K562 (cell line): Measurements from ENCODE around the gene RPL28. TPM values are rescaled to one million over a fixed set of nuclear protein-coding genes. Genes with fewer than 3 reads are reported as not detected.

Source experiments
- GATAD2A ChIP-seq: fragments of 450-650 bp; IDR thresholded peaks from 2 replicates; pipeline ENCODE4 v1.6.1; 2017
- HMG20B ChIP-seq: fragments of 250-450 bp; sonication (Bioruptor Pico); IDR thresholded peaks from 2 replicates; pipeline ENCODE4 v1.5.0; 2021; ENCODE audit warnings: mild to moderate bottlenecking
- HNRNPUL1 ChIP-seq: fragments of 200-400 bp; formaldehyde crosslinking; IDR thresholded peaks from 2 replicates; pipeline ENCODE4 v1.6.1; 2017; ENCODE audit warnings: low read length
- KDM5B ChIP-seq: fragments of 200-600 bp; sonication (generic); IDR thresholded peaks from 2 replicates; pipeline ENCODE4 v1.6.1; 2012; ENCODE audit warnings: low read depth, mild to moderate bottlenecking, moderate library complexity, low read length, control low read depth, inconsistent platforms; ENCODE audit not compliant: insufficient replicate concordance
- KLF16 ChIP-seq: IDR thresholded peaks from 2 replicates; pipeline ENCODE4 v1.6.1; 2016; ENCODE audit warnings: antibody characterized with exemption
- LEF1 ChIP-seq: fragments of 450-650 bp; IDR thresholded peaks from 2 replicates; pipeline ENCODE4 v1.6.1; 2016; ENCODE audit warnings: mild to moderate bottlenecking
- NR3C1 ChIP-seq: sonication (generic); formaldehyde crosslinking; IDR thresholded peaks from 2 replicates; pipeline ENCODE4 v1.8.1; 2022; ENCODE audit warnings: missing genetic modification reagents
- NUFIP1 ChIP-seq: fragments of 450-650 bp; IDR thresholded peaks from 2 replicates; pipeline ENCODE4 v1.6.1; 2018; ENCODE audit not compliant: partially characterized antibody
- PHF8 ChIP-seq: fragments of 200-600 bp; sonication (generic); IDR thresholded peaks from 2 replicates; pipeline ENCODE4 v1.6.1; 2012; ENCODE audit warnings: mixed run types, mild to moderate bottlenecking, inconsistent platforms, low read length, moderate library complexity, borderline replicate concordance
- POLR2G ChIP-seq: fragments of 200-400 bp; formaldehyde crosslinking; IDR thresholded peaks from 2 replicates; pipeline ENCODE4 v1.6.1; 2017; ENCODE audit warnings: low read depth, mild to moderate bottlenecking, antibody characterized with exemption, low read length, moderate library complexity
- SIN3B ChIP-seq: fragments of 450-650 bp; IDR thresholded peaks from 2 replicates; pipeline ENCODE4 v1.6.1; 2017; ENCODE audit warnings: low read depth, mild to moderate bottlenecking, moderate library complexity
- SMARCA5 ChIP-seq: fragments of 450-650 bp; IDR thresholded peaks from 2 replicates; pipeline ENCODE4 v1.6.1; 2016
- SOX6 ChIP-seq: fragments of 450-650 bp; IDR thresholded peaks from 2 replicates; pipeline ENCODE4 v1.6.1; 2014; ENCODE audit warnings: mild to moderate bottlenecking
- SPI1 ChIP-seq: IDR thresholded peaks from 2 replicates; pipeline ENCODE4 v1.6.1; 2011; ENCODE audit warnings: low read depth, low read length, control low read depth, borderline replicate concordance
- TCFL5 ChIP-seq: fragments of 250-450 bp; sonication (Bioruptor Pico); conservative IDR thresholded peaks from 2 replicates; pipeline ENCODE4 v1.6.1; 2021; ENCODE audit warnings: mild to moderate bottlenecking, moderate library complexity, matching md5 sums
- TOE1 ChIP-seq, 2 experiments: fragments of 450-650 bp in 1 of 2; sonication (generic) in 1 of 2; formaldehyde crosslinking in 1 of 2; IDR thresholded peaks; 2 replicates each; pipeline versions ENCODE4 v1.7.1 to v1.8.0; 2016 to 2022; ENCODE audit warnings: borderline replicate concordance in 2 of 2, mild to moderate bottlenecking in 2 of 2, antibody characterized with exemption in 1 of 2, inconsistent platforms in 1 of 2, low read depth in 1 of 2, missing genetic modification reagents in 1 of 2, moderate library complexity in 1 of 2
- ZNF124 ChIP-seq: sonication (generic); formaldehyde crosslinking; IDR thresholded peaks from 2 replicates; pipeline ENCODE4 v1.8.1; 2022; ENCODE audit warnings: missing genetic modification reagents
- ZNF140 ChIP-seq: fragments of 250-450 bp; sonication (Bioruptor Pico); IDR thresholded peaks from 2 replicates; pipeline ENCODE4 v1.8.0; 2021; ENCODE audit warnings: moderate library complexity, mild to moderate bottlenecking, inconsistent platforms
- ZNF146 ChIP-seq: IDR thresholded peaks from one replicate; pipeline ENCODE4 v1.6.1; 2018; ENCODE audit warnings: missing compliant biosample characterization; ENCODE audit not compliant: unreplicated experiment
- ZNF184 ChIP-seq: sonication (generic); formaldehyde crosslinking; IDR thresholded peaks from 2 replicates; pipeline ENCODE4 v1.5.0; 2020; ENCODE audit warnings: missing genetic modification reagents
- ZNF586 ChIP-seq: fragments of 450-650 bp; formaldehyde crosslinking; conservative IDR thresholded peaks from 2 replicates; pipeline ENCODE4 v1.4.0; 2020; ENCODE audit warnings: mild to moderate bottlenecking, moderate library complexity
- ZNF785 ChIP-seq: fragments of 250-450 bp; sonication (Bioruptor Pico); IDR thresholded peaks from 2 replicates; pipeline ENCODE4 v1.4.0; 2020; ENCODE audit warnings: mild to moderate bottlenecking
- ZZZ3 ChIP-seq: fragments of 450-650 bp; IDR thresholded peaks from 2 replicates; pipeline ENCODE4 v1.6.1; 2016; ENCODE audit warnings: antibody characterized with exemption, mild to moderate bottlenecking, moderate library complexity
- polyA plus RNA-seq, 8 experiments: library from polyadenylated mRNA; depleted of rRNA in 4 of 8; stranded (reverse) in 5 of 8; unstranded in 3 of 8; fragments of >200 nt; fragmentation: Nextera tagmentation in 2 of 8; fragmentation: Illumina TruSeq in 1 of 8; extraction: Ambion mirVana in 2 of 8; extraction: Trizol in 1 of 8; gene quantifications; 2 replicates each; pipeline versions ENCODE4 v1.2.1 to v1.2.3, GENCODE V29; 2011 to 2014; ENCODE audit warnings: inconsistent platforms in 1 of 8, missing spikeins in 1 of 8
- total RNA-seq, 7 experiments: library from RNA; depleted of rRNA in 6 of 7; stranded (reverse); fragments of >200 nt in 6 of 7; fragmentation: Illumina TruSeq in 2 of 7; extraction: Trizol in 2 of 7; gene quantifications; 2 replicates each; pipeline versions ENCODE4 v1.2.1 to v1.2.3, GENCODE V29; 2011 to 2021; ENCODE audit warnings: low replicate concordance in 1 of 7
- TF ChIP-seq, protein P1 (sequence below): fragments of 450-650 bp; IDR thresholded peaks from one replicate; pipeline ENCODE4 v1.6.1; 2018; ENCODE audit warnings: mild to moderate bottlenecking, moderate library complexity; ENCODE audit not compliant: partially characterized antibody
- TF ChIP-seq, protein P2 (sequence below): fragments of 450-650 bp; IDR thresholded peaks from 2 replicates; pipeline ENCODE4 v1.6.1; 2016; ENCODE audit warnings: mild to moderate bottlenecking
- TF ChIP-seq, protein P3 (sequence below), 2 experiments: IDR thresholded peaks; 2 replicates each; pipeline ENCODE4 v1.6.1; 2011; ENCODE audit warnings: borderline replicate concordance in 1 of 2, control low read depth in 1 of 2, low read depth in 1 of 2, low read length in 1 of 2, mild to moderate bottlenecking in 1 of 2, mixed read lengths in 1 of 2, moderate library complexity in 1 of 2; ENCODE audit not compliant: insufficient read depth in 1 of 2, insufficient read length in 1 of 2, poor library complexity in 1 of 2, severe bottlenecking in 1 of 2; ENCODE audit errors: extremely low read depth in 1 of 2

RPL28 gene
- total and polyA plus RNA-seq, 9 of the 15 experiments (the other 6 are each of a cell fraction or from before 2014, with no cell fraction given), result 124 to 3,106 (median 622) TPM

DNA sequence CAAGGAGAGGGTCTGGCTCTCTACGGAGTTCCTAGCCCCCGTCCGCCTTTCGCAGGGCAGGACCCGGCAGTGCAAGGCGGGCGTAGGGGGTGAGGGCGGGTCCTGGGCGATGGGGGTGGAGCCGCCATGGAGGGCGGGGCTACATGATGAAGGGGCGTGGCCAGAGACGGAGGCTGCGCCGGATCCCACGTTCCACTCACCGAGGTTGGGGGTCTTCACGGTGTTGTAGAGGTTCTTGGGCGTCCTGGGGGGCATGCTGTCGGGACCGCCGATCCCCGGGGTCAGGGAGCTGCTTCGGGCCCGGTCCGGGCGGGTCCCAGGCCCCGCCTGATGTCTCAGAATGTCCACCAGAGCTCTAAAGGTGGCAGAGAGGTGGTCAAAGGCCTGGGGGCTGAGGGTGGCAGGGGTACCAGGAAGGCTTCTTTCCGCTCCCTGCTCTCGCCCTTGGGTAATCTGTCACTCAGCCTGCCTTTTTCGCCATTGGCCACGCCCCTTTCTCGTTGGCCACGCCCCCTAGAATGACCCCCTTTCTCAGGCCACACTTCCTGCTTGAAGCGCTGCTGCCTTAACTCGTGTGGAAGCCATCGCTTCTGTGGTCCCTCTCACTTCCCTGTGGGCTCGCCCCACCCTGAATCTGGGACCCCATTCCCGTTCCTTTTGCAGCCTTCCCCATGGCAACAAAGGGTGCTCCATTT lies 54.8 kb downstream of the RPL28 start (continued):
- TF ChIP-seq, protein P1, sequence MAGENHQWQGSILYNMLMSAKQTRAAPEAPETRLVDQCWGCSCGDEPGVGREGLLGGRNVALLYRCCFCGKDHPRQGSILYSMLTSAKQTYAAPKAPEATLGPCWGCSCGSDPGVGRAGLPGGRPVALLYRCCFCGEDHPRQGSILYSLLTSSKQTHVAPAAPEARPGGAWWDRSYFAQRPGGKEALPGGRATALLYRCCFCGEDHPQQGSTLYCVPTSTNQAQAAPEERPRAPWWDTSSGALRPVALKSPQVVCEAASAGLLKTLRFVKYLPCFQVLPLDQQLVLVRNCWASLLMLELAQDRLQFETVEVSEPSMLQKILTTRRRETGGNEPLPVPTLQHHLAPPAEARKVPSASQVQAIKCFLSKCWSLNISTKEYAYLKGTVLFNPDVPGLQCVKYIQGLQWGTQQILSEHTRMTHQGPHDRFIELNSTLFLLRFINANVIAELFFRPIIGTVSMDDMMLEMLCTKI, result no peak
- TF ChIP-seq KLF16, result no peak
- TF ChIP-seq, protein P2, sequence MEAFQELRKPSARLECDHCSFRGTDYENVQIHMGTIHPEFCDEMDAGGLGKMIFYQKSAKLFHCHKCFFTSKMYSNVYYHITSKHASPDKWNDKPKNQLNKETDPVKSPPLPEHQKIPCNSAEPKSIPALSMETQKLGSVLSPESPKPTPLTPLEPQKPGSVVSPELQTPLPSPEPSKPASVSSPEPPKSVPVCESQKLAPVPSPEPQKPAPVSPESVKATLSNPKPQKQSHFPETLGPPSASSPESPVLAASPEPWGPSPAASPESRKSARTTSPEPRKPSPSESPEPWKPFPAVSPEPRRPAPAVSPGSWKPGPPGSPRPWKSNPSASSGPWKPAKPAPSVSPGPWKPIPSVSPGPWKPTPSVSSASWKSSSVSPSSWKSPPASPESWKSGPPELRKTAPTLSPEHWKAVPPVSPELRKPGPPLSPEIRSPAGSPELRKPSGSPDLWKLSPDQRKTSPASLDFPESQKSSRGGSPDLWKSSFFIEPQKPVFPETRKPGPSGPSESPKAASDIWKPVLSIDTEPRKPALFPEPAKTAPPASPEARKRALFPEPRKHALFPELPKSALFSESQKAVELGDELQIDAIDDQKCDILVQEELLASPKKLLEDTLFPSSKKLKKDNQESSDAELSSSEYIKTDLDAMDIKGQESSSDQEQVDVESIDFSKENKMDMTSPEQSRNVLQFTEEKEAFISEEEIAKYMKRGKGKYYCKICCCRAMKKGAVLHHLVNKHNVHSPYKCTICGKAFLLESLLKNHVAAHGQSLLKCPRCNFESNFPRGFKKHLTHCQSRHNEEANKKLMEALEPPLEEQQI, result no peak
- TF ChIP-seq NR3C1 (CRISPR knock-in tag), result no peak
- TF ChIP-seq ZNF586, result no peak
- no peak for TF ChIP-seq SMARCA5
- TF ChIP-seq ZNF124 (CRISPR knock-in tag), result no peak
- no peak for TF ChIP-seq HMG20B
- TF ChIP-seq ZZZ3, result no peak
- no peak for TF ChIP-seq HNRNPUL1
- no peak for TF ChIP-seq TCFL5 (CRISPR knock-in tag)
- no peak for TF ChIP-seq ZNF146 (CRISPR knock-in tag)
- no peak for TF ChIP-seq ZNF785
- no peak for TF ChIP-seq SIN3B
- TF ChIP-seq, protein P3, sequence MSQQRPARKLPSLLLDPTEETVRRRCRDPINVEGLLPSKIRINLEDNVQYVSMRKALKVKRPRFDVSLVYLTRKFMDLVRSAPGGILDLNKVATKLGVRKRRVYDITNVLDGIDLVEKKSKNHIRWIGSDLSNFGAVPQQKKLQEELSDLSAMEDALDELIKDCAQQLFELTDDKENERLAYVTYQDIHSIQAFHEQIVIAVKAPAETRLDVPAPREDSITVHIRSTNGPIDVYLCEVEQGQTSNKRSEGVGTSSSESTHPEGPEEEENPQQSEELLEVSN (IDR thresholded peaks at IDR 0.05; ENCODE audit: borderline replicate concordance in 1 of 2, extremely low read depth in 1 of 2, insufficient read depth in 1 of 2, insufficient read length in 1 of 2, low read depth in 1 of 2, low read length in 1 of 2, poor library complexity in 1 of 2, severe bottlenecking in 1 of 2), result no peak
- no peak for TF ChIP-seq NUFIP1
- TF ChIP-seq GATAD2A, result no peak
- TF ChIP-seq ZNF184, result no peak
- TF ChIP-seq TOE1 (IDR thresholded peaks at IDR 0.05; ENCODE audit: borderline replicate concordance), result peak; percentile 71; the same call in 1 of the 2 replicates
- TF ChIP-seq TOE1 (CRISPR knock-in tag; IDR thresholded peaks at IDR 0.05; ENCODE audit: borderline replicate concordance, low read depth), result no peak
- TF ChIP-seq ZNF140 (CRISPR knock-in tag), result no peak
- no peak for TF ChIP-seq LEF1
- peak; percentile 55; the same call in 1 of the 2 replicates for TF ChIP-seq POLR2G
- no peak for TF ChIP-seq SOX6
- peak; percentile 51; the same call in 1 of the 2 replicates for TF ChIP-seq PHF8
- TF ChIP-seq SPI1, result peak; percentile 61
- TF ChIP-seq KDM5B, result no peak
